Lung (tissue), 16 donors: ENCODE data around the gene VSIG4. TPM values are rescaled to one million over a fixed set of nuclear protein-coding genes. Genes with fewer than 3 reads are reported as not detected.

Source experiments
- ATAC-seq: fragments of 200-7000 bp; cut with Tn5 transposase; one replicate; pipeline ENCODE4 v1.9.1; 2020; ENCODE audit warnings: moderate number of reproducible peaks; ENCODE audit not compliant: insufficient read depth, low FRiP score
- DNase-seq, 3 donors: peaks; one replicate each; pipeline ENCODE4 v3.0.0-alpha.2; 2013 to 2017
- H3K27ac ChIP-seq, 2 donors: one replicate each; pipeline ENCODE4 v1.5.1; 2013; ENCODE audit warnings: mild to moderate bottlenecking in 2 of 2, moderate library complexity in 2 of 2, control low read depth in 1 of 2, inconsistent platforms in 1 of 2, low read depth in 1 of 2, low read length in 1 of 2
- H3K27me3 ChIP-seq, 3 donors: one replicate each; pipeline ENCODE4 v1.5.1; 2013; ENCODE audit warnings: low read length in 2 of 3; ENCODE audit not compliant: control insufficient read depth in 3 of 3, insufficient read depth in 3 of 3
- H3K36me3 ChIP-seq, 4 donors: one replicate each; pipeline ENCODE4 v1.5.1; 2013; ENCODE audit warnings: low read length in 4 of 4, mild to moderate bottlenecking in 1 of 4, moderate library complexity in 1 of 4; ENCODE audit not compliant: control insufficient read depth in 4 of 4, insufficient read depth in 4 of 4
- H3K4me1 ChIP-seq, 5 donors: one replicate each; pipeline ENCODE4 v1.5.1; 2013; ENCODE audit warnings: low read length in 5 of 5, mild to moderate bottlenecking in 2 of 5, moderate library complexity in 1 of 5; ENCODE audit not compliant: control insufficient read depth in 5 of 5, insufficient read depth in 5 of 5
- H3K4me3 ChIP-seq: one replicate; pipeline ENCODE4 v1.5.1; 2013; ENCODE audit warnings: mild to moderate bottlenecking, control low read depth, moderate library complexity
- H3K9ac ChIP-seq, 2 donors: one replicate each; pipeline ENCODE4 v1.5.1; 2013; ENCODE audit warnings: low read length in 2 of 2, control low read depth in 1 of 2; ENCODE audit not compliant: insufficient read depth in 1 of 2
- H3K9me3 ChIP-seq, 4 donors: one replicate each; pipeline ENCODE4 v1.5.1; 2013; ENCODE audit warnings: low read length in 3 of 4, mild to moderate bottlenecking in 1 of 4, moderate library complexity in 1 of 4; ENCODE audit not compliant: control insufficient read depth in 4 of 4, insufficient read depth in 3 of 4
- CTCF ChIP-seq: IDR thresholded peaks from 2 replicates; pipeline ENCODE4 v1.5.1; 2012; ENCODE audit warnings: mild to moderate bottlenecking; ENCODE audit errors: control extremely low read depth, extremely low read depth
- WGBS, 2 donors: extraction: QIAGEN DNeasy Blood & Tissue Kit; methylation state at CpG; one replicate each; pipeline ENCODE4 v1.1.7; 2013; 5-methylcytosine and 5-hydroxymethylcytosine counted together
- long read RNA-seq, 5 donors: transcript quantifications; one replicate each; lab custom pipeline, GENCODE V29; 2026
- polyA plus RNA-seq, 2 donors: library from polyadenylated mRNA; stranded (reverse); fragments of 200-250 nt; gene quantifications; one replicate each; pipeline ENCODE4 v1.2.1, GENCODE V29; 2013
- total RNA-seq, 2 donors: library from RNA; depleted of rRNA in 1 of 2; stranded (reverse); fragments of >200 nt in 1 of 2; gene quantifications; one replicate each; pipeline ENCODE4 v1.2.1, GENCODE V29; 2014 to 2021
- donor health status: control.
- donor health status: control.
- donor health status: Bipolar disorder and iron deficiency.
- donor health status: healthy.
- donor health status: DM: yes; HTN: yes; CAD: no.

Gene VSIG4
- total RNA-seq = 100 to 1,000 TPM in 1 of 2 donors, 10 to 100 TPM in 1; 13.7 to 226 TPM
- 100 to 1,000 TPM in 1 of 2 donors, 10 to 100 TPM in 1; 82.2 to 255 TPM for polyA plus RNA-seq
- long read RNA-seq, donor 1, partial matches to known transcripts = 0 of 2 reads
- long read RNA-seq, donor 1, other reads (novel, unspliced or antisense) = 0 of 2 reads
- long read RNA-seq, donor 2 = 0 reads
- long read RNA-seq, donor 3 = 0 reads
- long read RNA-seq, donor 4 = 0 reads
- long read RNA-seq, donor 5 = 0 reads

- DNase-seq = no peak
- H3K27me3 ChIP-seq = peaks cover 0 to 4% (median 0%) of the 10 kb centered on the region in 3 donors
- H3K4me1 ChIP-seq = no peaks in the 10 kb centered on the region
- peak within 1 kb of the TSS in 1 of 2 donors; percentile 35 for H3K27ac ChIP-seq
- H3K9ac ChIP-seq = no peak within 1 kb of the TSS
- ATAC-seq = no peak
- H3K9me3 ChIP-seq = no peaks in the 10 kb centered on the region
- WGBS, 2 donors = 30 to 73% methylated on average over 2 of the region's 2 CpGs
- H3K4me3 ChIP-seq = no peak within 1 kb of the TSS
- no peak for TF ChIP-seq CTCF
- no peaks in the 10 kb centered on the region for H3K36me3 ChIP-seq
Observed at GRCh38 chrX:66039944-66040343, at the start of gene VSIG4. TSS of gene VSIG4 (minus strand) at chrX:66040080. CDS start at chrX:66039998, 82 bp downstream.

GRCh38 chrX:66076801-66077200 is 36.9 kb upstream of the VSIG4 start:
- Histone ChIP-seq H3K9ac (no peak overlapping the region), H3K27ac (no peak overlapping the region), H3K27me3 (no peaks in the 10 kb centered on the region), H3K4me1 (no peaks in the 10 kb centered on the region), H3K36me3 (no peaks in the 10 kb centered on the region), H3K9me3 (peaks cover 0 to 11% (median 0%) of the 10 kb centered on the region in 4 donors), H3K4me3 (no peak overlapping the region)
- ATAC-seq = no peak
- TF ChIP-seq CTCF = no peak
- 52 to 79% methylated on average over 1 of the region's 1 CpG for WGBS, 2 donors
- no peak for DNase-seq

GRCh38 chrX:66074920-66075879 is 35.3 kb upstream of the VSIG4 start:
- H3K27me3 ChIP-seq = no peaks in the 10 kb centered on the region
- ATAC-seq (no peak), DNase-seq (peak in 1 of 3 donors; percentile 1)
- no peaks in the 10 kb centered on the region for H3K36me3 ChIP-seq
- no peak overlapping the region for H3K9ac ChIP-seq
- TF ChIP-seq CTCF = no peak
- WGBS, 2 donors = 63 to 66% methylated on average over 24 of the region's 24 CpGs
- H3K4me3 ChIP-seq = no peak overlapping the region
- no peaks in the 10 kb centered on the region for H3K4me1 ChIP-seq
- peaks cover 0 to 11% (median 0%) of the 10 kb centered on the region in 4 donors for H3K9me3 ChIP-seq
- peak overlapping the region in 1 of 2 donors; percentile 35 for H3K27ac ChIP-seq
